ENCODE results near the gene KCNH3. TPM values are rescaled to one million over a fixed set of nuclear protein-coding genes. Genes with fewer than 3 reads are reported as not detected.
A peak's percentile ranks its signal among the peaks of the same experiment; 100 is the strongest.

Gene KCNH3
- total and polyA plus RNA-seq, 2 of the 8 experiments (the other 6 are each of a cell fraction or from before 2014, with no cell fraction given), result 0.24 to 0.50 TPM

- 14% methylated on average over 66 of the region's 70 CpGs; no CpG with 5 or more reads in 1 of the 2 experiments for WGBS, 2 experiments (ENCODE audit: extremely low coverage in 1 of 2, insufficient coverage in 1 of 2, insufficient read length in 1 of 2, insufficient replicate concordance in 2 of 2, low coverage in 1 of 2, low lambda C conversion rate in 2 of 2, missing lambda C conversion rate in 1 of 2)
- TF ChIP-seq CHD2 (IDR thresholded peaks at IDR 0.05; ENCODE audit: low read length), result no peak
- TF ChIP-seq CTBP2 (IDR thresholded peaks at IDR 0.05; ENCODE audit: borderline replicate concordance, insufficient read depth, insufficient read length, low read length), result peak; percentile 34
- TF ChIP-seq GABPA (IDR thresholded peaks at IDR 0.05; ENCODE audit: borderline replicate concordance, insufficient read depth, low read length), result no peak
- TF ChIP-seq, protein P1, sequence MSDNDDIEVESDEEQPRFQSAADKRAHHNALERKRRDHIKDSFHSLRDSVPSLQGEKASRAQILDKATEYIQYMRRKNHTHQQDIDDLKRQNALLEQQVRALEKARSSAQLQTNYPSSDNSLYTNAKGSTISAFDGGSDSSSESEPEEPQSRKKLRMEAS (IDR thresholded peaks at IDR 0.05), result peak; percentile 81; the same call in 1 of the 2 replicates
- no peak for TF ChIP-seq JUND (IDR thresholded peaks at IDR 0.05; ENCODE audit: low read length)
- TF ChIP-seq SP1 (IDR thresholded peaks at IDR 0.05; ENCODE audit: low read depth, low read length), result no peak
- no peak for TF ChIP-seq CEBPB (IDR thresholded peaks at IDR 0.05; ENCODE audit: low read depth, low read length)
- TF ChIP-seq EZH2 (IDR thresholded peaks at IDR 0.05; ENCODE audit: low read depth, low read length, severe bottlenecking), result peak; percentile 66
- TF ChIP-seq BACH1 (IDR thresholded peaks at IDR 0.05; ENCODE audit: low read length), result peak; percentile 2; the same call in 1 of the 2 replicates
- TF ChIP-seq SP4 (IDR thresholded peaks at IDR 0.05; ENCODE audit: low read length), result no peak
- no peak for TF ChIP-seq CREB1 (IDR thresholded peaks at IDR 0.05)
Measured at GRCh38 chr12:49548822-49549648, 10.2 kb downstream of the KCNH3 start.

More at GRCh38 chr12:49548822-49549648, 10.2 kb downstream of the KCNH3 start:
- Histone ChIP-seq H3K23ac (ENCODE audit: insufficient read length) (no peak overlapping the region), H3K9ac (replicated peaks in 1 of 4; ENCODE audit: extremely low read depth in 1 of 4, low read depth in 3 of 4, low read length in 3 of 4) (0 out of 7 replicates have a peak overlapping the region, but pooled peaks of 1 of the 4 experiments have one; percentile 2), H3K27ac (ENCODE audit: low read depth, low read length) (no peak overlapping the region), H3K79me2 (ENCODE audit: control insufficient read depth in 1 of 2, insufficient read depth in 2 of 2, low read length in 2 of 2) (no peaks in the 10 kb centered on the region), H4K91ac (replicated peaks; ENCODE audit: insufficient read length, low read length) (peak overlapping the region; percentile 86), H4K5ac (ENCODE audit: insufficient read length, low read depth, low read length) (no peak overlapping the region), H2BK15ac (ENCODE audit: low read length) (peak overlapping the region; percentile 95; the same call in 1 of the 2 replicates), H4K20me1 (replicated peaks in 1 of 2; ENCODE audit: control insufficient read depth in 1 of 2, insufficient read depth in 2 of 2, low read length in 2 of 2) (peaks cover 0 to 5% of the 10 kb centered on the region in 2 experiments), H2AFZ (ENCODE audit: low read length) (peak overlapping the region; percentile 61; the same call in 1 of the 2 replicates), H3K36me3 (ENCODE audit: control insufficient read depth in 2 of 4, insufficient read depth in 4 of 4, low read length in 3 of 4) (no peaks in the 10 kb centered on the region), H2BK12ac (ENCODE audit: low read depth, low read length) (peak overlapping the region; percentile 97; the same call in 1 of the 2 replicates), H3K27me3 (replicated peaks in 1 of 4; ENCODE audit: control insufficient read depth in 3 of 4, extremely low read depth in 1 of 4, insufficient read depth in 3 of 4, low read length in 3 of 4) (peaks cover 10 to 72% (median 61%) of the 10 kb centered on the region in 4 experiments), H4K8ac (ENCODE audit: extremely low read depth, insufficient read depth, low read length) (peak overlapping the region; percentile 81), H3K23me2 (ENCODE audit: low read depth, low read length) (peaks cover 11% of the 10 kb centered on the region; the same call in 1 of the 2 replicates), H3K79me1 (ENCODE audit: low read depth, low read length) (no peaks in the 10 kb centered on the region), H3K4me2 (ENCODE audit: insufficient read depth in 1 of 2, low read depth in 2 of 2, low read length in 2 of 2) (peak overlapping the region; percentile 76 to 95), H3K4me3 (ENCODE audit: extremely low read depth in 1 of 4, insufficient read depth in 2 of 4, low read depth in 3 of 4, low read length in 4 of 4) (peak overlapping the region; percentile 22 to 56 (median 34)), H3K56ac (replicated peaks; ENCODE audit: insufficient read length, low read depth, low read length) (peak overlapping the region; percentile 7), H3K14ac (ENCODE audit: insufficient read length) (no peak overlapping the region), H2BK20ac (ENCODE audit: low read length) (peak overlapping the region; percentile 32; the same call in 1 of the 2 replicates), H2BK5ac (ENCODE audit: low read depth, low read length) (no peak overlapping the region; the same call in 1 of the 2 replicates), H3K4ac (replicated peaks; ENCODE audit: insufficient read length, low read depth, low read length) (peak overlapping the region; percentile 72), H3K4me1 (replicated peaks in 1 of 4; ENCODE audit: control insufficient read depth in 3 of 4, insufficient read depth in 4 of 4, low read length in 3 of 4) (peaks cover 0 to 22% (median 16%) of the 10 kb centered on the region in 4 experiments; a peak in 6 of 7 replicates), H3K9me3 (ENCODE audit: insufficient read depth in 2 of 2, low read depth in 1 of 2, low read length in 1 of 2) (no peaks in the 10 kb centered on the region), H3K18ac (ENCODE audit: extremely low read depth, low read length) (peak overlapping the region; percentile 97), H2BK120ac (replicated peaks; ENCODE audit: low read depth, low read length) (no peak overlapping the region), H2AK5ac (ENCODE audit: low read depth, low read length) (no peak overlapping the region)
- peak in 1 of 2 experiments; percentile 73 for DNase-seq (ENCODE audit: low read depth in 1 of 2, low spot score in 2 of 2)
- ChIA-PET POLR2A (ENCODE audit: partially characterized antibody) (interaction anchor here (0.9 to 6.7 kb wide), 3 partner anchors 8 to 182 kb away, joined by 3 to 72 read pairs (median 5); partner anchors contain the start of gene MCRS1), CTCF (ENCODE audit: partially characterized antibody) (interaction anchor here (0.8 to 14.0 kb wide), 7 partner anchors 12 to 217 kb away, joined by 3 to 171 read pairs (median 91); partner anchors contain the start of genes KCNH3 and MCRS1)
- FAIRE-seq, result no peak

All from H1 (cell line).